Stimulated activated CD4-positive, alpha-beta T cell treated with anti-CD3 and anti-CD28 coated beads, Interleukin-15, amount 100 ng/mL, for 1 hour (primary cell): Measurements from ENCODE around the gene ZNRF3.
"Not testable (repeated sequence)": the region's sequence is repeated elsewhere in the genome, so short reads cannot be mapped to it uniquely, and the experiment has no call there.

Experiments used
- DNase-seq, 2 donors: peaks; one replicate each; pipeline ENCODE4 v3.0.0-alpha.2; 2020; ENCODE audit warnings: low read depth in 1 of 2, low spot score in 1 of 2

The ZNRF3 gene

GRCh38 chr22:28929197-28929596, 45.8 kb downstream of the ZNRF3 start:
- DNase-seq: no peak

DNA sequence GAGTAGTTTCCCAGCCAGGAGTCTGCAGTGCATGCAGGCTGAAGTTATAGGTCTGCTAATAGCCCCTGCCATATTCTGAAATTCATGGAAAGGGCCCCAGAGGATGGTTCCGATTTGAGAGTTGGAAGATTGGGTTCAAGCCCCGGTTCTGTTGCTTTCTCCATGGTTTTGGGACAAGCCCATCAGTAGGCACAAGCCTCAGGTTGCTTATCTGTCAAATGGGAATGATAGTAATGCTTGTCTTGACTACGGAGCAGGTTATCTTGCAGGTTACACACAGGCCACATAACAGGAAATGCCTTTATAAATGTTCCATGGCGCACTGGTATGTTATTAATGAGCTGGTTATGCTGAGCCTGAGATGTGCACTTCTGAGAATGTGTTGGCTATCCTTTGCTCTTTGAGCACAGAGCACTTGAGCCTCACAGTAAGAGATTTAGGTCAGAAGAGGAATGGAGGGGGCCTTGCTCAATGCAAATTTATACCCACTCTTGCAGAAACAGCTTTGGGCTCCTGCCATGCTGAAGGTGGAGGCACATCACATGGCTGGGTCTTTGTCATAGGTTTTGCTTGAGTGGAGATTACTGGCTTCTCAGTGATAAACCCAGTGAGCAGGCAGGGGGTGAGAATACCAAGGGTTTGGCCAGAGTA, 47.1 kb downstream of the ZNRF3 start:
- no peak for DNase-seq

- DNase-seq: no peak
These were observed 48.6 kb downstream of the ZNRF3 start for GRCh38 chr22:28931844-28932567.

GRCh38 chr22:28933321-28933720, 49.9 kb downstream of the ZNRF3 start:
- no peak for DNase-seq

GRCh38 chr22:28934026-28934425, 50.7 kb downstream of the ZNRF3 start:
- DNase-seq: no peak

- no peak for DNase-seq
These were observed 51.8 kb downstream of the ZNRF3 start for GRCh38 chr22:28935140-28935539.

DNA sequence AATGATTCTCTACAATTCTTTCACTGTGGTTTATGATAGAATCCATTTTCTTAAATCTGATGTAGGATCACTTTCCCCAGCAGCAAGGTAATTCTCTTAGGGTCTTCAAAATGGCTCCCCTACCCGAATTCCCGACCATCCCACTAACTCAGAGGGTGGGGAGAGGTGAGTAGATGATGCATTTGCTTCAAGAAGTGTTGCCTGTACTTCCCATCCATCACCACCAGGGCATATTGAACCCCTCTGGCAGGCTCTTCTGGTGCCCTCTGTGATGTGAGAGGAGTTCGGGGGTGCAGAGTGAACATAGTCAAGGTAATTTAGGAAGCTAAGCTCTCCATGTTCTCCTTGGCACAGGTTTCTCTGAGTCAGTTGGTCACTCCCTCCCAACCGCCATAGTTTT, 52.3 kb downstream of the ZNRF3 start:
- DNase-seq: no peak

GRCh38 chr22:28936200-28936599, 52.8 kb downstream of the ZNRF3 start:
- no peak for DNase-seq

DNA sequence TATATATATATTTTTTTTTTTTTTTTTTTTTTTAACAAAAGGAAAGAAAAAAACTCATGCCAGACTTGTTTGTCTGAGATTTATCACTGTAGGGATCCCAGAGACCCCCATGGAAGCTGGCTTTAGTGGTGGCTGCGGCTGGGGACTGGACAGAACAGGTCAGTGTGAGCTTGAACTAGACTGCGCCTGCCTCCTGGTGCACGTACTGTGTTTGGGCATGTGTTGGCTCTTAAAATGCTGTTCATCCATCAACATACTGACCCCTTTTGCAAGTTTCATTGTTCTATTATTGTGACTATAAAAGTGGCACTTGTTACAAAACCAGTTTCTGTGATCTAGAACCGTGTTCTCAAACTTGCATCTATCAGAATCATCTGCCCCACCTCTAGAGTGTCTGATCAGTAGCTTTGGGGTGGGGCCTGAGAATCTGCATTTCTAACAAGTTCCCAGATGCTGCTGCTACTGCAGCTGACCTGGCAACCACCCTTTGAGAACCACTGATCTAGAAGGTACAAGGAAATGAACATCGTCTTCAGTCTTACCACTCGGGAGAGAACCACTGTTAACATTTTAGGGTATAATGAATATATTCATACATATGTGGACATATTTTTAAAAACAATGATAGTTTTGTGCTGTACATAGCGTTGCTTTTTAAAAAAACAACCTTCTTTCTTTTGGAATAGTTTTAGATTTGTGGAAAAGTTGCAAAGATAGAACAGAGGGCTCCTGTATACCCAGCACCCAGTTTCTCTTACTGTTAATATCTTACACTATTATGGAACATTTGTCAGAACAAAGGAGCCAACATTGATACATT, 54.0 kb downstream of the ZNRF3 start:
- DNase-seq: no peak

- DNase-seq: no peak
These were observed 55.0 kb downstream of the ZNRF3 start for GRCh38 chr22:28938286-28938833.

DNA sequence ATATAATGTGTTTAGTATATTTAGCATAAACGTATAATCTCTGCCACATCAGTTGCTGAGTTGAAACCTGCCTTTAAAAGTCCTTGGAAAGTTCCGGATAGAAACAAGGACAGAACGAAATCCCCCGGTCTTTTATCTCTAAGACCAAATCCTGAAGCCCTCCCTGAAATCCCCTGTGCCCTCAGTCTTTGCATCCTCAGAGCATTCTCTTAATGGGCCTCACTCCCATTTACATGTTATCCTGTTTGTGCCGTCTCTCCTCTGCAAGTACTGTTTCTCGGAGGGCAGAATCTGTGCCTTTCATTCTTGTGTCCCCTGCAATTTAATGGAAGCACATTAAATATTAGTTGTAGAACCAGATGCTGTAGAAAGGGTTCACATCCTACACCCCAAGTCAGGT, 56.0 kb downstream of the ZNRF3 start:
- no peak for DNase-seq

- DNase-seq: no peak
These were observed 56.6 kb downstream of the ZNRF3 start for GRCh38 chr22:28939932-28940331.

GRCh38 chr22:28940441-28940840, 57.1 kb downstream of the ZNRF3 start:
- no peak for DNase-seq

- no peak for DNase-seq
These were observed 59.0 kb downstream of the ZNRF3 start for GRCh38 chr22:28942333-28942732.

DNA sequence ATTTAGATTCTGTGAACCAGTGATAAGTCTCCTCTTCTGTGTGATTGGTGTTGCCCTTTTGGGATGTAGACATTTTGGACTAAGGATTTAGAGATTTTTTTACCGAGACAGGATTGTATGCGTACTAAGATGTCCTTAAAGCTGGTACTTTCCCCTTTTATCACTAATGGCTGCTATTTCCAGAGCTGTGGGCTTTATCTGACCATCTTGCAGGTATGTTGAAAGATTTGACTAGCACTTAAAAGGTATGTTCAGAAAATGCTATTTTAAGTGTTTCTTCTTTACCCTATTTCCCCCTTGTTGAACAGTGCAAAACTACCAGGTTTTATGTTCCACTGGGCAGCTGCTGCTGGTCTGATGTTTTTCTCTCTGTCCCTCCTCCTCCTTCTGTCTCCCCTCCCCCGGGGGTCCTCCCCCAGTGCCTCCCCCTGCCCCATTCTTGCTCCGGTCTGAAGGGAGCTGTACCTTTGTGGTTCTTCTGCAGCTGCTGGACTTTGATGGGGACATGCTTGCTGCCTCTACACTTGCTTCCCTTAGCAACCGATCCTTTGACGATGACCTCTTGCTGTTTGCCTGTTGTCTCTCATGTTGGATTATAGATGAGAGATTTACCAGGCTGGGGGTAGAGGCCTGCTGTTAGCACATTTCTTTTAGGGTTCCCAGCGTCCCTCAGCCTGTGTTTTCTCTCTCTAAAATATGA, 59.6 kb downstream of the ZNRF3 start:
- no peak for DNase-seq

DNA sequence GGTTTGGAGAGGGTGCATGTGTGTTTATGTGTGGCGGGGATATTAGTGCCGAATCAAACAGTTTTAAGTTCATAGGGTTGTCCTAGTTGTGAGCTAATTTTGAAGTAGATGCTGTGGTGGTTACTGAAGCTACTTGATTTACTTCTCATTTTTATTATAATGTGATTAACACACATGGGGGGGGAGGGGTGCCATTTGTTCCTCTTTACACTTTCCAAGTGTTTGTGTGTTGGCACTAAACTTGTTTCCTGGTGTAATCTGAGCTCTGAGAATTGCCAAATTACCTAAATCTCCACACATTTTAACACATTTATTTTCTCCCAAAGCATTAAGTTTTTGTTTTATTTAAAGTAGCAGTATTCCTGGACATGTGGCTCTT, 60.1 kb downstream of the ZNRF3 start:
- DNase-seq: no peak

DNA sequence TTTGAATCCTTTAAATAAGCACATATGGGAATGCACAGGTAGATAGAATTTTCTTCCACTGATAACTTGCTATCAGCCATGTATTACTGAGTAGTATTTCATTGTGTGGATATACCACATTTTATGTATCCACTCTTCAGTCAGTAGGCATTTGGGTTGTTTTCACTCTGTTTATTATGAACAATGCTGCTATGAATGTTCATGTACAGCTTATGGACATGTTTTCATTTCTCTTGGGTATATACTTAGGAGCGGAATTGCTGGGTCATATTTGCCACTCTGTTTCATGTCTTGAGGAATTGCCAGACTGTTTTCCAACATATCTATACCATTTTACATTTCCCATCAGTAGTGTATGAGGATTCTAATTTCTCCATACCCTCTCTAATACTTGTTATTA, 63.8 kb downstream of the ZNRF3 start:
- no peak for DNase-seq

DNA sequence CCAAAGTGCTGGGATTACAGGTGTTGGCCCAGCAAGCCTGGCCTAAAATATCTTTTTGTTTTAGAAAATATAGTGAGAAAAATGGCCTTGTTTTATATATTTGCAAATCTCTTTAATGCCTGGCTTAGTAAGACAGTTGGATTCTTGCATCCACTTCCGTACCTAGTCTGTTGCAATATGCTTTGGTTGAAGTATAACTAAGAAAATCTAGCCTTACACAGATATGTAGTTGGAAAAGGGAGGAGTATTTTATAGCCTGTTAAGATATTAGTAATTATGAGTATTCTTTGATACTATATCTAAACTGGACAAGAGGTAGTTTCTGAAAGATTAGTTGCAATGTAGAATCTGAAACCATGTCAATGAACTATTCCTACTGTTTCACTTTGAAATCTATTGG, 65.1 kb downstream of the ZNRF3 start:
- DNase-seq: no peak

- not testable (repeated sequence) for DNase-seq
These were observed 65.6 kb downstream of the ZNRF3 start for GRCh38 chr22:28948860-28949551.

- no peak for DNase-seq
These were observed 66.4 kb downstream of the ZNRF3 start for GRCh38 chr22:28949788-28950187.
